ENCODE data around the gene TMUB1. TPM values are rescaled to one million over a fixed set of nuclear protein-coding genes. Genes with fewer than 3 reads are reported as not detected.

The TMUB1 gene
- total RNA-seq, 1 experiment from 2014 or later, result 45.4 TPM

- H2BK5ac ChIP-seq (ENCODE audit: insufficient read length, low read length), result no peak overlapping the region
- H3K27me3 Mint-ChIP-seq (ENCODE audit: low read depth), result no peaks in the 10 kb centered on the region
- H3K4me3 Mint-ChIP-seq, result no peak overlapping the region
Observed at GRCh38 chr7:151034312-151035025, 48.8 kb downstream of the TMUB1 start.

More at GRCh38 chr7:151034312-151035025, 48.8 kb downstream of the TMUB1 start:
- Histone ChIP-seq H2AK5ac (ENCODE audit: insufficient read length, low read length) (no peak overlapping the region), H3K18ac (ENCODE audit: insufficient read length, low read depth, low read length) (no peak overlapping the region), H3K4ac (ENCODE audit: low read depth, low read length) (no peak overlapping the region), H3T11ph (ENCODE audit: low read length) (no peak overlapping the region), H3K79me1 (ENCODE audit: insufficient read depth, low read depth, low read length, poor library complexity, severe bottlenecking) (no peaks in the 10 kb centered on the region), H2AFZ (ENCODE audit: low read length) (no peak overlapping the region), H3K9ac (ENCODE audit: extremely low read depth, insufficient read length, low read length) (no peak overlapping the region), H4K20me1 (ENCODE audit: control insufficient read depth, insufficient read depth, insufficient read length) (no peaks in the 10 kb centered on the region), H3K23me2 (ENCODE audit: insufficient read length, low read depth, low read length, poor library complexity, severe bottlenecking) (no peaks in the 10 kb centered on the region), H2BK15ac (ENCODE audit: low read depth, low read length) (no peak overlapping the region), H2BK120ac (ENCODE audit: low read depth, low read length, poor library complexity, severe bottlenecking) (no peak overlapping the region), H4K8ac (replicated peaks; ENCODE audit: insufficient read length, low read depth, low read length) (no peak overlapping the region), H3K4me1 (ENCODE audit: insufficient read depth, low read length) (no peaks in the 10 kb centered on the region), H3K56ac (ENCODE audit: insufficient read length, low read depth, low read length) (no peak overlapping the region), H3K4me2 (ENCODE audit: insufficient read depth, insufficient read length, low read length) (no peak overlapping the region), H4K91ac (ENCODE audit: insufficient read length, low read depth, low read length) (no peak overlapping the region), H3K9me3 (ENCODE audit: control insufficient read depth, low read depth, low read length) (no peaks in the 10 kb centered on the region), H2BK12ac (ENCODE audit: insufficient read length, low read depth, low read length) (no peak overlapping the region), H3K27me3 (ENCODE audit: insufficient read depth, low read length) (no peaks in the 10 kb centered on the region), H3K14ac (ENCODE audit: insufficient read depth, low read length) (no peak overlapping the region), H4K5ac (ENCODE audit: insufficient read length, low read depth, low read length) (no peak overlapping the region), H3K79me2 (ENCODE audit: insufficient read depth, low read length) (no peaks in the 10 kb centered on the region), H3K27ac (ENCODE audit: insufficient read length, low read depth, low read length) (no peak overlapping the region), H3K23ac (ENCODE audit: insufficient read length, low read depth, low read length) (no peak overlapping the region), H2BK20ac (ENCODE audit: low read depth, low read length, poor library complexity, severe bottlenecking) (no peak overlapping the region)
- peaks cover 0 to 8% (median 4%) of the 10 kb centered on the region in 3 experiments; a peak in 4 of 7 replicates for H3K36me3 Mint-ChIP-seq (ENCODE audit: insufficient read depth in 1 of 3, low read depth in 3 of 3)
- DNase-seq, result no peak
- H3K9me3 Mint-ChIP-seq, result no peaks in the 10 kb centered on the region
- TF ChIP-seq CTCF (conservative IDR thresholded peaks at IDR 0.05), result no peak
- no CpG with 5 or more reads among the region's 21 CpGs for WGBS (ENCODE audit: extremely low coverage, insufficient read length, low lambda C conversion rate)
- peaks cover 2% of the 10 kb centered on the region in 2 experiments; a peak in 2 of 4 replicates for H3K4me1 Mint-ChIP-seq
- H3K27ac Mint-ChIP-seq, result no peak overlapping the region

Measured in H9 (cell line).